Astrocyte (in vitro differentiated cells and primary cell): ENCODE data around the gene CA6. TPM values are rescaled to one million over a fixed set of nuclear protein-coding genes. Genes with fewer than 3 reads are reported as not detected.

Experiments used
- DNase-seq: peaks from one replicate; pipeline ENCODE4 v3.0.0-alpha.2; 2010; ENCODE audit warnings: low read depth
- FAIRE-seq: peaks from 2 replicates; lab custom pipeline; 2011; peaks lifted over from hg19 to GRCh38; lab: Jason Lieb, UNC
- H2AFZ ChIP-seq: 2 replicates; pipeline ENCODE4 v1.6.0; 2012; ENCODE audit warnings: low read depth, low read length, inconsistent platforms
- H3K27ac ChIP-seq: 2 replicates; pipeline ENCODE4 v1.5.1; 2011; ENCODE audit warnings: low read depth, low read length, inconsistent platforms
- H3K27me3 ChIP-seq: 2 replicates; pipeline ENCODE4 v1.6.0; 2011; ENCODE audit warnings: low read length, inconsistent platforms; ENCODE audit not compliant: insufficient read depth
- H3K36me3 ChIP-seq: 2 replicates; pipeline ENCODE4 v1.5.1; 2011; ENCODE audit warnings: low read length, inconsistent platforms; ENCODE audit not compliant: insufficient read depth
- H3K4me1 ChIP-seq: 2 replicates; pipeline ENCODE4 v1.5.1; 2011; ENCODE audit warnings: low read length, inconsistent platforms; ENCODE audit not compliant: insufficient read depth
- H3K4me2 ChIP-seq: 2 replicates; pipeline ENCODE4 v1.6.0; 2012; ENCODE audit warnings: low read length, inconsistent platforms
- H3K4me3 ChIP-seq: 2 replicates; pipeline ENCODE4 v1.5.1; 2011; ENCODE audit warnings: low read depth, mild to moderate bottlenecking, low read length, inconsistent platforms; ENCODE audit not compliant: insufficient read depth
- H3K79me2 ChIP-seq: 2 replicates; pipeline ENCODE4 v1.6.0; 2012; ENCODE audit warnings: mild to moderate bottlenecking, low read length, inconsistent platforms; ENCODE audit not compliant: insufficient read depth
- H3K9ac ChIP-seq: 2 replicates; pipeline ENCODE4 v1.6.0; 2012; ENCODE audit warnings: mild to moderate bottlenecking, low read length, inconsistent platforms
- H3K9me3 ChIP-seq: 2 replicates; pipeline ENCODE4 v1.5.1; 2012; ENCODE audit warnings: low read depth, mild to moderate bottlenecking, low read length, inconsistent platforms; ENCODE audit not compliant: insufficient read depth
- H4K20me1 ChIP-seq: 2 replicates; pipeline ENCODE4 v1.6.0; 2012; ENCODE audit warnings: low read length, inconsistent platforms; ENCODE audit not compliant: insufficient read depth
- H3K27ac Mint-ChIP-seq: one replicate; pipeline ENCODE4 v1.8.0; 2021; ENCODE audit warnings: mild to moderate bottlenecking, mixed read lengths; ENCODE audit not compliant: unreplicated experiment
- H3K27me3 Mint-ChIP-seq: one replicate; pipeline ENCODE4 v1.8.0; 2021; ENCODE audit warnings: low read depth, mixed read lengths; ENCODE audit not compliant: unreplicated experiment
- H3K36me3 Mint-ChIP-seq: one replicate; pipeline ENCODE4 v1.8.0; 2021; ENCODE audit warnings: low read depth, mixed read lengths; ENCODE audit not compliant: unreplicated experiment
- H3K4me1 Mint-ChIP-seq: one replicate; pipeline ENCODE4 v1.8.0; 2021; ENCODE audit warnings: low read depth, mixed read lengths; ENCODE audit not compliant: unreplicated experiment
- H3K4me3 Mint-ChIP-seq: one replicate; pipeline ENCODE4 v1.8.0; 2021; ENCODE audit warnings: mild to moderate bottlenecking, moderate library complexity, mixed read lengths; ENCODE audit not compliant: unreplicated experiment
- H3K9me3 Mint-ChIP-seq: one replicate; pipeline ENCODE4 v1.8.0; 2021; ENCODE audit warnings: mild to moderate bottlenecking, mixed read lengths; ENCODE audit not compliant: unreplicated experiment
- CTCF ChIP-seq: IDR thresholded peaks from 2 replicates; pipeline ENCODE4 v1.5.1; 2011; ENCODE audit warnings: low read depth, mild to moderate bottlenecking, inconsistent platforms, low read length, moderate library complexity; ENCODE audit not compliant: insufficient read depth
- EZH2 ChIP-seq: IDR thresholded peaks from 2 replicates; pipeline ENCODE4 v1.6.1; 2012; ENCODE audit warnings: mild to moderate bottlenecking, low read length, inconsistent platforms; ENCODE audit not compliant: insufficient read depth
- total RNA-seq: library from RNA; stranded (reverse); gene quantifications from 2 replicates; pipeline ENCODE4 v1.2.1, GENCODE V29; 2021

Gene CA6
- total RNA-seq, 1 donor from 2014 or later = not detected

- H3K9me3 Mint-ChIP-seq = peaks cover 2% of the 10 kb centered on the region
- peaks cover 1% of the 10 kb centered on the region for H3K4me1 Mint-ChIP-seq
- peak overlapping the region; percentile 11 for H3K4me2 ChIP-seq
- peaks cover 7% of the 10 kb centered on the region for H3K4me1 ChIP-seq
- peaks cover 9% of the 10 kb centered on the region for H3K27me3 Mint-ChIP-seq
- DNase-seq (peak; percentile 33), FAIRE-seq (no peak)
- H3K27ac ChIP-seq = no peak overlapping the region
- no peaks in the 10 kb centered on the region for H3K79me2 ChIP-seq
- H3K9me3 ChIP-seq = no peaks in the 10 kb centered on the region
- H3K27ac Mint-ChIP-seq = no peak overlapping the region
- no peak overlapping the region for H2AFZ ChIP-seq
- no peak for TF ChIP-seq CTCF
- no peak for TF ChIP-seq EZH2
- H3K4me3 Mint-ChIP-seq = no peak overlapping the region
- no peaks in the 10 kb centered on the region for H3K36me3 ChIP-seq
- no peak overlapping the region for H3K4me3 ChIP-seq
- no peaks in the 10 kb centered on the region for H3K27me3 ChIP-seq
- no peak overlapping the region for H3K9ac ChIP-seq
- H4K20me1 ChIP-seq = no peaks in the 10 kb centered on the region
- H3K36me3 Mint-ChIP-seq = no peaks in the 10 kb centered on the region
Measured at GRCh38 chr1:8910914-8911313, 34.8 kb upstream of the CA6 start.

- DNase-seq = no peak
- Histone ChIP-seq H3K4me1 (peaks cover 7% of the 10 kb centered on the region), H3K4me3 (no peak overlapping the region), H3K9me3 (no peaks in the 10 kb centered on the region), H3K4me2 (peak overlapping the region; percentile 11), H3K27ac (no peak overlapping the region), H3K36me3 (no peaks in the 10 kb centered on the region), H3K27me3 (no peaks in the 10 kb centered on the region), H3K79me2 (no peaks in the 10 kb centered on the region), H2AFZ (no peak overlapping the region), H4K20me1 (no peaks in the 10 kb centered on the region), H3K9ac (no peak overlapping the region)
- FAIRE-seq = no peak
- peaks cover 2% of the 10 kb centered on the region for H3K9me3 Mint-ChIP-seq
- no peaks in the 10 kb centered on the region for H3K36me3 Mint-ChIP-seq
- H3K27me3 Mint-ChIP-seq = peaks cover 9% of the 10 kb centered on the region
- H3K4me3 Mint-ChIP-seq = no peak overlapping the region
- no peak overlapping the region for H3K27ac Mint-ChIP-seq
- no peak for TF ChIP-seq EZH2
- no peak for TF ChIP-seq CTCF
- no peaks in the 10 kb centered on the region for H3K4me1 Mint-ChIP-seq
Measured at GRCh38 chr1:8911416-8912309, 34.0 kb upstream of the CA6 start.

- Mint-ChIP-seq H3K4me3 (no peak overlapping the region), H3K27me3 (peaks cover 4% of the 10 kb centered on the region), H3K9me3 (peaks cover under 1% of the 10 kb centered on the region), H3K27ac (no peak overlapping the region), H3K4me1 (peaks cover 1% of the 10 kb centered on the region), H3K36me3 (no peaks in the 10 kb centered on the region)
- no peak for DNase-seq
- no peak for FAIRE-seq
- Histone ChIP-seq H3K27ac (no peak overlapping the region), H3K4me1 (peaks cover 7% of the 10 kb centered on the region), H3K9ac (no peak overlapping the region), H3K4me2 (no peak overlapping the region), H3K79me2 (no peaks in the 10 kb centered on the region), H3K4me3 (no peak overlapping the region), H3K36me3 (no peaks in the 10 kb centered on the region), H4K20me1 (no peaks in the 10 kb centered on the region), H3K9me3 (no peaks in the 10 kb centered on the region), H3K27me3 (no peaks in the 10 kb centered on the region), H2AFZ (no peak overlapping the region)
- TF ChIP-seq CTCF (no peak), EZH2 (no peak)
Measured at GRCh38 chr1:8913457-8913856, 32.2 kb upstream of the CA6 start.
